Smooth muscle cell (in vitro differentiated cells): ENCODE data around the gene ZCCHC13. TPM values are rescaled to one million over a fixed set of nuclear protein-coding genes. Genes with fewer than 3 reads are reported as not detected.

Experiments
- DNase-seq: peaks from one replicate; lab custom pipeline; 2025; ENCODE audit not compliant: unreplicated experiment; lab: John Stamatoyannopoulos, UW
- H2AFZ ChIP-seq: fragments of 200-600 bp; sonication (generic); 2 replicates; pipeline ENCODE4 v1.6.0; 2016; ENCODE audit warnings: antibody characterized with exemption, low read depth, mild to moderate bottlenecking
- H3F3A ChIP-seq: fragments of 200-600 bp; sonication (generic); 2 replicates; pipeline ENCODE4 v1.6.0; 2017; ENCODE audit warnings: antibody characterized with exemption, low read depth
- H3K27ac ChIP-seq: fragments of 200-600 bp; sonication (generic); 2 replicates; pipeline ENCODE4 v1.5.1; 2016; ENCODE audit warnings: low read depth, mild to moderate bottlenecking
- H3K27me3 ChIP-seq: fragments of 200-600 bp; sonication (generic); 2 replicates; pipeline ENCODE4 v1.6.1; 2016; ENCODE audit warnings: low read depth, mild to moderate bottlenecking
- H3K36me3 ChIP-seq: fragments of 200-600 bp; sonication (generic); 2 replicates; pipeline ENCODE4 v1.5.1; 2016; ENCODE audit warnings: low read depth
- H3K4me1 ChIP-seq: fragments of 200-600 bp; sonication (generic); 2 replicates; pipeline ENCODE4 v1.5.1; 2016; ENCODE audit warnings: low read depth
- H3K4me2 ChIP-seq: fragments of 200-600 bp; sonication (generic); 2 replicates; pipeline ENCODE4 v1.6.0; 2016; ENCODE audit warnings: mild to moderate bottlenecking
- H3K4me3 ChIP-seq: fragments of 200-600 bp; sonication (generic); 2 replicates; pipeline ENCODE4 v1.5.1; 2016; ENCODE audit warnings: mild to moderate bottlenecking
- H3K79me2 ChIP-seq: fragments of 200-600 bp; sonication (generic); 2 replicates; pipeline ENCODE4 v1.6.0; 2016; ENCODE audit warnings: low read depth, mild to moderate bottlenecking
- H3K9ac ChIP-seq: fragments of 200-600 bp; sonication (generic); 2 replicates; pipeline ENCODE4 v1.6.0; 2016; ENCODE audit warnings: low read depth
- H3K9me3 ChIP-seq: fragments of 200-600 bp; sonication (generic); replicated peaks from 2 replicates; pipeline ENCODE4 v1.5.1; 2016; ENCODE audit warnings: low read depth
- H4K20me1 ChIP-seq: fragments of 200-600 bp; sonication (generic); 2 replicates; pipeline ENCODE4 v1.6.0; 2016; ENCODE audit warnings: low read depth
- WGBS: methylation state at CpG from one replicate; pipeline ENCODE4 v1.1.7; 2016; ENCODE audit warnings: low lambda C conversion rate; 5-methylcytosine and 5-hydroxymethylcytosine counted together
- polyA plus RNA-seq: library from polyadenylated mRNA; unstranded; fragments of >200 nt; fragmentation: Nextera tagmentation; extraction: Ambion mirVana; gene quantifications from 2 replicates; pipeline ENCODE4 v1.2.1, GENCODE V29; 2016
- total RNA-seq: library from RNA; depleted of rRNA; stranded (reverse); fragments of >200 nt; gene quantifications from 2 replicates; pipeline ENCODE4 v1.2.3, GENCODE V29; 2014
- TF ChIP-seq, protein P1 (sequence below): fragments of 200-600 bp; sonication (generic); IDR thresholded peaks from 2 replicates; pipeline ENCODE4 v1.5.1; 2017; ENCODE audit warnings: borderline replicate concordance, mild to moderate bottlenecking, antibody characterized with exemption; ENCODE audit not compliant: insufficient read depth, poor library complexity, severe bottlenecking

The ZCCHC13 gene
- total and polyA plus RNA-seq, 2 experiments from 2014 or later: not detected

DNA sequence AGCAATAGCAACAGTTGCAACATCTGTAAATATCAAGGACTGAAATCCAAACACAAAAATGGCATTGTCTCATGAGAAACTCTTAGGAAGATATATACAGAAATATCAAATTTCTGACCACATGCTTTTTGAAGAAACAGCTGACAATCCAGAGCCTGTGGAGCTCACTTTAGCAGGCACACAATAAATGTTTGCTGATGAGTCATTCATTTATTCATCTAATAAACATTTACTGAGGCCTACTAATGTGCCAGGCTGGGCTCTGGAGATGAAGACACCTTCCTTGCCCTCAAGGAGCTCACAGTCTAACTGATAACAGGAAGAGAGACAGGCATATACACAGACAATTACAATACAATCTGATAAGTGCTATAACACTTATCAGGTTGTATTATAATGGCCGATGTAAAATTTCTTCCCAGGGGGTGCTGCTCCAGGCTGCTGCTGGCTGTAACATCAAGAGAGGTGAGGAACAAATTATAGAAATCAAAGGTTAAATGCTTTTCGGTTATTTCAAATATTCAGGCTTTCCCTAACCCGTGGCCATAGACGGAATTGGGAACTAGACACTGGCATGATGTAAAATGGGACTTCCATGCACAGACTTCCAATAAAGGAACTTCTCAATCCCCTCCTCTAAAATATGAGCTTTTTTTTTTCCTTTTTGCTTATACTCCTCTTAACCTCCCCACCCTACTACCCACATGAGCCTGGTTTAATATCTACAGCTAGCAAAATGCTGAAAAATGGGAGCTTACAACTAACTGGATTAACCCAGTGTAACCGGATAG lies 16.8 kb upstream of the ZCCHC13 start:
- Histone ChIP-seq H3K27ac (no peak overlapping the region), H3K36me3 (no peaks in the 10 kb centered on the region), H4K20me1 (peaks cover 40% of the 10 kb centered on the region), H3K27me3 (no peaks in the 10 kb centered on the region), H3K79me2 (peaks cover 97% of the 10 kb centered on the region), H3K4me1 (no peaks in the 10 kb centered on the region), H3K4me3 (no peak overlapping the region), H3K4me2 (no peak overlapping the region), H3F3A (no peaks in the 10 kb centered on the region), H3K9me3 (no peaks in the 10 kb centered on the region), H2AFZ (no peak overlapping the region), H3K9ac (no peak overlapping the region)
- WGBS: 90% methylated on average over 5 of the region's 5 CpGs
- TF ChIP-seq, protein P1, sequence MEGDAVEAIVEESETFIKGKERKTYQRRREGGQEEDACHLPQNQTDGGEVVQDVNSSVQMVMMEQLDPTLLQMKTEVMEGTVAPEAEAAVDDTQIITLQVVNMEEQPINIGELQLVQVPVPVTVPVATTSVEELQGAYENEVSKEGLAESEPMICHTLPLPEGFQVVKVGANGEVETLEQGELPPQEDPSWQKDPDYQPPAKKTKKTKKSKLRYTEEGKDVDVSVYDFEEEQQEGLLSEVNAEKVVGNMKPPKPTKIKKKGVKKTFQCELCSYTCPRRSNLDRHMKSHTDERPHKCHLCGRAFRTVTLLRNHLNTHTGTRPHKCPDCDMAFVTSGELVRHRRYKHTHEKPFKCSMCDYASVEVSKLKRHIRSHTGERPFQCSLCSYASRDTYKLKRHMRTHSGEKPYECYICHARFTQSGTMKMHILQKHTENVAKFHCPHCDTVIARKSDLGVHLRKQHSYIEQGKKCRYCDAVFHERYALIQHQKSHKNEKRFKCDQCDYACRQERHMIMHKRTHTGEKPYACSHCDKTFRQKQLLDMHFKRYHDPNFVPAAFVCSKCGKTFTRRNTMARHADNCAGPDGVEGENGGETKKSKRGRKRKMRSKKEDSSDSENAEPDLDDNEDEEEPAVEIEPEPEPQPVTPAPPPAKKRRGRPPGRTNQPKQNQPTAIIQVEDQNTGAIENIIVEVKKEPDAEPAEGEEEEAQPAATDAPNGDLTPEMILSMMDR: no peak
- no peak for DNase-seq

DNA sequence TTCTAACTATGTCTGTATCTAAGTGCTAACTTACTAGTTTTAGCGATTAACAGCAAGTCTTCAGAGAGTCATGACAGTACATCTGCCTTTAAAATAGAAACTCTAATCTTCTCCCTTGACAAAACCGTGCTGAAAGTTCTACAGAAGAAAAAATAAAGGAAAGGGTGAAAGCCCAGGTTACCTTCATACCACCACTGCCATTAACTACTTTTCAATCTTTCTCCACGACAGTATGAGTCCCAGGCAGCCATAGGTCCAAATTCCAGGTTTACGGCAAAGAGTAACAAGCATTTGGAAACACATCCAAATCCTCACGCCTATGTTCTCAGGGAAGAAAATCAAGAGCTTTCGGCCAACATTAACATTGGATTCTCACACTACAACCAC lies 12.4 kb upstream of the ZCCHC13 start:
- Histone ChIP-seq H2AFZ (peak overlapping the region; percentile 93), H3K27ac (peak overlapping the region; percentile 93), H3K36me3 (no peaks in the 10 kb centered on the region), H3K4me3 (peak overlapping the region; percentile 76), H3K4me1 (no peaks in the 10 kb centered on the region), H3K27me3 (no peaks in the 10 kb centered on the region), H3F3A (no peaks in the 10 kb centered on the region), H3K4me2 (peak overlapping the region; percentile 82), H3K79me2 (peaks cover 54% of the 10 kb centered on the region), H3K9ac (peak overlapping the region; percentile 87), H3K9me3 (no peaks in the 10 kb centered on the region), H4K20me1 (no peaks in the 10 kb centered on the region)
- TF ChIP-seq, protein P1: no peak
- 40% methylated on average over 6 of the region's 6 CpGs for WGBS
- no peak for DNase-seq

DNA sequence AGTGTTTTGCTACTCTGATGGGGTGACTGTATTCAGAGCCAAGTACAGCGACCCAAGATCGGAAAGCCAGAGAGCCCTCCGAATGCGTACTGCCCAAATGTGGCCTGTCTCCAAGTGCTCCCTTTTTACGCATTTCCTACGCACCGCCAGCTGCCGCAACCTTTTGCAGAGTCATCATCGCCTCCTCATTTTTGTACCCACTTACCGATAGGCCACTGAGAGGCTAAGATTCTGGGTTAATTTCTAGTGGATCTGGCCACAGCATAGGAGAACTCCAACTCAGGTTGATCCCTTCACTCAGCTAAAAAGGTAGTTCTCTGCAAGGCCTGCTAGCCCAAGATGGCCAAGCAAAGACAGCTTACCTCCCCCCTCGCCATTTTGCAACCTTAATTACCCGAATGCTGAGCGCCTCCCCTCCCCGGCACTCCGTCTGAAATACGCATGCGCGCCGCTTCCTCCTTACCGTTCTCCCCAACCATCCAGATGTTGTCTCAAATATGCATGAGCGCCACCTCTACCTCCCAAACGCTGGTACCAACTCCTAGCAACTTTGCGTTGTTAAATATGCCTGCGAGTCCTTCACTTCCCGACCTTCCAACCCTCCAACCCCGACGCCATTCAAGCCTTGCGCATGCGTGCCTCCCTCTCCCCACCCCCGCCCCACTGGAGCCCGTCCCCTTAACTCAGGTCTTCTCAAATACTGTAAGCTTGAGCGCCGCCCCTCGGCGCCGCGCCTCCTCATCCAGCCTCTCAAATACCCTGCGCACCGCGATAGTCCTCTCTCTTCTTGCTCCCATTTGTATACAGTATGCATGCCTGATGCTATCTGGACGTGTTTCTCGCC lies 11.8 kb upstream of the ZCCHC13 start:
- Histone ChIP-seq H3K4me1 (no peaks in the 10 kb centered on the region), H4K20me1 (no peaks in the 10 kb centered on the region), H3K4me2 (peak overlapping the region; percentile 82), H3K4me3 (peak overlapping the region; percentile 76), H3F3A (no peaks in the 10 kb centered on the region), H3K27ac (peak overlapping the region; percentile 93), H3K79me2 (peaks cover 48% of the 10 kb centered on the region), H3K9ac (peak overlapping the region; percentile 87), H3K36me3 (no peaks in the 10 kb centered on the region), H2AFZ (peak overlapping the region; percentile 93), H3K9me3 (no peaks in the 10 kb centered on the region), H3K27me3 (no peaks in the 10 kb centered on the region)
- TF ChIP-seq, protein P1: no peak
- 43% methylated on average over 41 of the region's 42 CpGs for WGBS
- DNase-seq: peak; percentile 59
